HG03139 (cell line): Measurements from ENCODE around the gene ISG20.
"Not testable (repeated sequence)": the region's sequence is repeated elsewhere in the genome, so short reads cannot be mapped to it uniquely, and the experiment has no call there.

Experiments used
- ATAC-seq: cut with Tn5 transposase; IDR thresholded peaks from one replicate; pipeline ENCODE4 v1.9.1; 2021; ENCODE audit not compliant: unreplicated experiment

ISG20 gene

GRCh38 chr15:88636050-88636449 lies 2.8 kb upstream of the ISG20 start:
- no peak for ATAC-seq

DNA sequence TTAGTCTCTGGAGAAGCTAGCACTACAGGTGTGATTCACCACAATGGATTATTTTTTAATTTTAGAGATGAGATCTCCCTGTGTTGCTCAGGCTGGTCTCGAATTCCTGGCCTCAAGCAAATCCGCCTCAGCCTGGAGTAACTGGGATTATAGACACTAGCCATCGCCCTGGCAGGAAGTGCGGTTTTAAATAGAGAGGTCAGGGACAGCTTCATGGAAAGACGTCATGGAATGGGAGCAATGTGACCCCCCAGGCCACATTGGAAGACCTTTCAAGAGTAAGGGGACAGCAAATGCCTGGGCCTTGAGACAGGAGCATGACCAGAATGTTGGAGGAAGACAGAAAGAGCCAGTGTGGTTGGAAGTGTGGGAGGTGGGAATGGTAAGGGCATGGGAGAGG lies 2.2 kb upstream of the ISG20 start:
- ATAC-seq: no peak

DNA sequence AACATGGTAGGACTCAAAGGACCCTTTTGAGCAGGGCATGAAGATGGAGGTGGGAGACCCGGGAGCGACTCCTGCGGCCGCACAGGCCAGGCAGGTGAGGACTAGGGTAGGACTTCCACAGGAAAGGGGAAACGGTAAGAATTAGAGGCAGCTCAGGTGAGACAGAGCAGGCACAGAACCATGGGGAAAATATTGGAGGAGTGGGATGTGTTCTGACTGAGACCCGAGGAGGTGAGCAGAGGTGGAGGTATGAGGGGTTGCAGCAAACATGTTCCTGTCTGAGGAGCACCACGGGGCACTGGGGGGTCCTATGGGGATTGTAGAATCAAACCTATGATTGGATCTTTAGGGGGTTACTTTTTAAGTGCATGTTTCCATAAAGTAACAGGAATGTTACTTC lies 1.4 kb upstream of the ISG20 start:
- no peak for ATAC-seq

GRCh38 chr15:88637841-88638625 lies 783 bp upstream of the ISG20 start:
- ATAC-seq: no peak

- no peak for ATAC-seq
These were observed 3.2 kb downstream of the ISG20 start for GRCh38 chr15:88641959-88642452.

- ATAC-seq: not testable (repeated sequence)
These were observed 3.7 kb downstream of the ISG20 start for GRCh38 chr15:88642514-88642913.

GRCh38 chr15:88644741-88645140 lies 5.9 kb downstream of the ISG20 start:
- no peak for ATAC-seq

- no peak for ATAC-seq
These were observed 6.6 kb downstream of the ISG20 start for GRCh38 chr15:88645171-88646087.

- no peak for ATAC-seq
These were observed 7.2 kb downstream of the ISG20 start for GRCh38 chr15:88646088-88646405.

GRCh38 chr15:88646951-88647350 lies 8.1 kb downstream of the ISG20 start:
- no peak for ATAC-seq

DNA sequence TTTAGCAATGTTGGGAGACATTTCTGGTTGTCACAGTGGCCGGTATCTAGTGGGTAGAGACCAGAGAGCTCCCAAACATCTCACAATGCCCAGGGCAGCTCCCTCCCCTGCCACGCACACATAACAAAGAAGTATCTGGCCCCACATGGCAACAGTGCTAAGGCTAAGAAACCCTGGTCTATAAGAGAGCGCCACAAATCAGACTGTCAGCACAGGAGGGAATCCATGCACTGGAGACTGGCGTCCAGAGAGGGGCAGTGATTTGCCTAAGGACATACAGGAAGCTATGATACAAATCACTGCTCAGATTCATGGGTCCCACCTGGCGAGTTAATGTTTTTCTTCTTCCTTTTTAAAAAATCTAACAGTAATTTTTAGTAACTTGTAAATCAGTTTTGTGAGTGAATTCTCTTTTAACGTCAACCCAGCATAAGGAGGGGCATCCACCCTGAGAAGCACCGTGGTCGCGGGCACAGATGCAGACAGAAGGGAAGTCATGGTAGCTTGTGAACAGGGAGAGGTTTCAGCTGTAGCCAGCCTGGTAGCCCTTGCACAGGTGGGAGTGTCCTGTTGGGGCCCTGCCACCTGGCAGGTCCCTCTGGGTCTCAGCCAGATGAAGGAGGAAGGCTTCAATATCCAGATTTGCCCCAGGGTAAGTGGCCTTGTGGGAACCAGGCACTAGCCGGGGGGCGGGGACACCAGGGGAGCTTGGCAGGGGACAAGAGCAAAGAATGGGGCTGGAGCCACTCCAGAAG lies 8.7 kb downstream of the ISG20 start:
- ATAC-seq: no peak

DNA sequence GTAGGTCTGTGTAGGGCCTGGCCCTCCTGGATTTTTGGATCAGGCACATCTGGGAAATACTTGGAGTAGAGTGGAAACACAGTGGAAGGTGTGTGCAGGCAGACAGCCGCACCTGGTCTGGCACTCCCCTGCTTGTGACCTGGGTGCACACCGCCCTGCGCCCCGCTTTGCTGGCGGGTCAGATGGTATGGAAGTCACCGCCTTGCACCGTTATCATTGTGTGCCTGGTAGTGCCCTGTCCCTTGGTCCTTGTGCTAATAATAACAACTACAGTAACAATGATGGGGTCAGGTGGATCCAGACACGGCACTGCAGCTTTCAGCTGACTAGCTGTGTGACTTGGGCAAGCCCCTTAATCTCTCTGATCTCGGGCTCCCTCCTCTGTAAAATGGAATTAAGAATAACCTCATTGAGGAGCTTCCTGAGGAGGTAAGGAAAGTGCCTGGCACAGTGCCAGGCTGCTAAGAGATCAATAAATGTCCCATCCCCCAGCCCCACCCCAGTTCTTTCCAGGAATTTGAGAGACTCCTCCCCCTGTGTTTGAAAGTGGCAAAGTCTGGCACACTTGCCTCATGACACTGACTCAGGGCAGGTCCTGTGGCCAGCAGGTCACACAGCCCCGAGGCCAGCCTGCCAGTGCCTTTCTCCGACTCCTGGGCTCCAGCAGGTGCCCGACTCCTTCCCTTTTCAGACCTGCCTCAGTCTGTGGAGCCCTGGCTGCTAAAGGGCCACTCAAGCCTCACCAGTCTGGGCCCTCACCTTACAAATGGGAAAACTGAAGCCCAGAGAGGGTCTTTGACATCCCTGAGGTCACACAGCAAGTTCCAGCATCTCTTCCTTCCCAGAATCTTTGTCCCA lies 9.8 kb downstream of the ISG20 start:
- no peak for ATAC-seq

- peak; percentile 62 for ATAC-seq
These were observed 10.5 kb downstream of the ISG20 start for GRCh38 chr15:88649286-88649733.

DNA sequence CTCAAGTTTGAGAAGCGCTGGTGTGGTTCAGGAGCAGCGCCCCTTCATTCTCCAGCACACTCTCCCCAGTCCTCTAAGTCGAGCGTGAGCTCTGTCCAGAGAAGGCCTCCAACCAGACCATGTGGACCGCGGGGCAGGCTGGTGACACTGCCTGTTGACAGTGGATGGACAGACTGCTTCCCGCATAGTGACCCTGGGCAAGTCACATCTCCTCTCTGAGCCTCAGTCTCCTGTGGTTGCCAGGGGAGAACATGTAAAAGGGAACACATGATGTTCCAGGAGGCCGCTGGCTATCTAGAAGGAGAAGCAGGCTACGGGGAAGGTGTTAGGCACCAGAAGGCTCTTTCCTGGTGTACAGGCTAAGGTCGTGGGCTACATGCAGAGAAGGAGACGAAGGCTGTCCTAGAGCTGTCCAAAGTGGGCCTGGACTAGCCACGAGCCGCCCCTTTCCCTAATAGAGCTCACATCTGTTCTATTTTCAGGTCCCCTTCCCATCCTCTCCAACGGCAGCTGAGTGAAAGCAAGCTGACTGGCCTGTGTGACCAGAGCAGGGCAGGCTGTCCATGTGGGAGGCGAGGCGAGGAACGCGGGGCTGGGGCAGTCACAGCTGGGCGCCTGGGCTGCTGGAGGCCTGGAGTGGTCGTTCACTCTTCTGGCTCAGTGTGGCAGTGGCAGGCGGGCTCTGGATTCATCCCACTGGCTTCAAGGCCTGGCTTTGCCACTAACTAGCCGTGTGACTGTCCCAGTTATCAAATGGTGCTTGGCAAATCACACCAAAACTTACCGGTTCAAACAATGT lies 11.1 kb downstream of the ISG20 start:
- ATAC-seq: no peak

DNA sequence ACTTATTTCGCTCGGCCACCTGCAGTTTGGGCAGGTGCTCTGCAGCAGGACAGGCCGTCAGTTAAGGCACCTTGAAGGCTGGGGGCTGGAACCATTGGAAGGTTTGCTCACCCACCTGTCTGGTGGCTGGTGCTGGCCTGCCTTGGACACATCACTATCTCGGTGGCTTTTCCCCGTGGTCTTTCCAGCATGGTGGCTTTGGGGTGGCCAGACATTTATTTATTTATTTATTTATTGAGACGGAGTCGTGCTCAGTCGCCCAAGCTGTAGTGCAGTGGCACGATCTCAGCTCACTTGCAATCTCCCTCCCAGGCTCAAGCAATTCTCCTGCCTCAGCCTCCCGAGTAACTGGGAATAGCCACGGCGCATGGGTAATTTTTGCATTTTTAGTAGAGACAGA lies 11.7 kb downstream of the ISG20 start:
- ATAC-seq: no peak

- no peak for ATAC-seq
These were observed 12.4 kb downstream of the ISG20 start for GRCh38 chr15:88651136-88651732.

DNA sequence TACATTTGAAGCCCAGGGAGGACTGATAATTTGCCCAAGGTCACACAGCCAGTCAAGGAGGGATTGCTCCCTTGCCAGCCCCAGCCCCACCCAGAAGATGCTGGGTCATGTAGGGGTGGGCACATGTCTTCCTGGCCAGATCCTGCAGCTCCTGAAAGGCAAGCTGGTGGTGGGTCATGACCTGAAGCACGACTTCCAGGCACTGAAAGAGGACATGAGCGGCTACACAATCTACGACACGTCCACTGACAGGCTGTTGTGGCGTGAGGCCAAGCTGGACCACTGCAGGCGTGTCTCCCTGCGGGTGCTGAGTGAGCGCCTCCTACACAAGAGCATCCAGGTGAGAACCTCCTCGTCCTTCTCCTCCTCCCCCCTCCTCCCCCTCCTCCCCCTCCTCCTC lies 13.2 kb downstream of the ISG20 start:
- ATAC-seq: no peak

GRCh38 chr15:88652456-88653199 lies 13.8 kb downstream of the ISG20 start:
- ATAC-seq: no peak
